ENCODE measurements around the gene GABRQ.

Gene GABRQ

GRCh38 chrX:152637649-152638442 lies at the start of gene GABRQ:
Gene GABRQ, plus strand, starts transcription at chrX:152637895. Its CDS starts 308 bp downstream, at chrX:152638203.
- no peak for DNase-seq (ENCODE audit: low read depth in 2 of 2)

DNA sequence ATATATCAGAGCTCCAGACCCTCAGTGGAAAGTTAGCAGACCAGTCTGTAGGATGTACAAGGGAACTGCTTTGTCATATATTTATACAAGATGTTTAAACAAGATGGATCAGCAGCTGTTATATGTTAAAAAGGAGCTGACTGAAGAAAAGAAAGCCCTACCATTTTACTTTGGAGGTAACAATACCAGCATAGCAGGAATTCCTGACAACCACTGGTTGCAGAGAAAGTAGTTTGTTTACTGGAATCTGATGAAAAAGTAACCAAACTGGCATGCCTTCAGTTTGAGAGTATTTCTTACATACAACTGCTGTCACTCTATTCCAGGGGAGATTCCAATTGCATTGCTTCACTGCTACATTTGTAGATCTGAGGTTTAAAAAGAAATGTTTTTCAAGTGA lies 49.5 kb upstream of the GABRQ start:
- no peak for DNase-seq (ENCODE audit: low read depth in 2 of 2)

- DNase-seq (ENCODE audit: low read depth in 2 of 2) = no peak
These were observed 36.7 kb upstream of the GABRQ start for GRCh38 chrX:152600853-152601633.

- no peak for DNase-seq (ENCODE audit: low read depth in 2 of 2)
These were observed 35.7 kb upstream of the GABRQ start for GRCh38 chrX:152601848-152602616.

DNA sequence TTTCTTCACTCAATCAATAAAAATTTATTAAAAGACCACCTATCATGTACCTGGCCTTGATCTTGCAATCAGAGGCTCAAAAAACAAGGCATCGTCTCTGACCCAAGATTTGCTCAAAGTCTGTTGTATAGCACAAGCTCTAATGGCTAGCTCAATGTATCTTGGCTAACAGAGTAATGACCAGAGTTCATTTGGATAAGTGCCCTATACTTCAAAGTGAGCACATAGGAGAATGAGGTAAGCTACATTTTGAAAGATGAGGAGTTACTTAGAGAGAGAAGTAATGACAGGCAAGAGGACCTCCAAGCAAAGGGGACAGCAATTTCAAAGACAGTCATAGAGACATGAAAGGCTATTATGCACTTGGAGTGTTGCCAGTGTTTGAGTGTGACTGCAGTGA lies 22.9 kb upstream of the GABRQ start:
- no peak for DNase-seq (ENCODE audit: low read depth in 2 of 2)

DNA sequence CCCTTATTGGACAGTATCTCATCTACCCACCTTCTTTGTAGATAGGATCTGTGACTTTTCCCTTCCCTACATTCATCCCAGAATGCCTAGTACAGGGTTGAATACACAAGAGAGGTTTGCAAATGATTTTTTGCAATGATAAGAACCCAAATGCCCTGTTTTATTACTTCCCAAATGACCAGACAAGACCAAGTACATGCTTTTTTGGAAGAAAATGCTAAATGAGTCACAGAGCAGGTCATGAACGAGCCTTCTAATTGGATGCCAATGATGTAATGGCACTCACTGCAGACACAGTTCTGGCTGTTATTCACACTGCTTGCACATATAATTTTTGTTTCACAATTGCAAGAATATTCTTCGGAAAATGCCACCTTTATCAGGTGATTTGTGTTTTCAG lies 17.8 kb upstream of the GABRQ start:
- no peak for DNase-seq (ENCODE audit: low read depth in 2 of 2)

DNA sequence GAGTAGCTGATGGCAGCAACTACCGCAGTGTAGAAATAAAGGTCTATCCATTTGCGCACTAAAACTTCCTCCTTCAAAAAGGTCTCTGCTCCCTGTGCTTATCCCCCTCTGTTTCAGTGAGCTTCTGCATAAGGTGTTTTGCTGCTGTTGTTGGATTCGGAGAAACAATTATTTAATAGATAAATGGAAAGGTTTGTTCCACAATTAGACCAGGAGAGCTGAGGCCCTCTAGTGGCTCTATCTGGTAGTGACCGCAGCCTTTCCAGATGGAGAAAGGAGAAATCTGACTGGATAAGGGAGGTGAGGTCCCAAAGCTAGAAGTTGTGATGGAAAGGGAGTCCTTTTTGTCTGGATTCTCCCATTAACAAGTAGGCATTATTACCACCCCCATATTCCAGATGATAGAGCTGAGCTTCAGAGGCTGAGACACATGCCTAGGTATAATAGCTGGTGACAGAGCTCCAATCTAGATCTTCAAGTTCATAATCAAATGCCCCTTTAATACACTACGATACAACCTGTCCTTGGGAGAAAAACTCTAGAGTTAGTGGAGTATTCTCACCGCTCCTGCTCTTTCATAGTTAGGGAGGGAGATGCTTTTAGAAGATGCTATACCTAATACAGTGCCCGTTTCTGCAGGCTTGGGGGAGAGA lies 5.1 kb upstream of the GABRQ start:
- DNase-seq (ENCODE audit: low read depth in 2 of 2) = no peak

GRCh38 chrX:152635941-152636340 lies 1.8 kb upstream of the GABRQ start:
- no peak for DNase-seq (ENCODE audit: low read depth in 2 of 2)

DNA sequence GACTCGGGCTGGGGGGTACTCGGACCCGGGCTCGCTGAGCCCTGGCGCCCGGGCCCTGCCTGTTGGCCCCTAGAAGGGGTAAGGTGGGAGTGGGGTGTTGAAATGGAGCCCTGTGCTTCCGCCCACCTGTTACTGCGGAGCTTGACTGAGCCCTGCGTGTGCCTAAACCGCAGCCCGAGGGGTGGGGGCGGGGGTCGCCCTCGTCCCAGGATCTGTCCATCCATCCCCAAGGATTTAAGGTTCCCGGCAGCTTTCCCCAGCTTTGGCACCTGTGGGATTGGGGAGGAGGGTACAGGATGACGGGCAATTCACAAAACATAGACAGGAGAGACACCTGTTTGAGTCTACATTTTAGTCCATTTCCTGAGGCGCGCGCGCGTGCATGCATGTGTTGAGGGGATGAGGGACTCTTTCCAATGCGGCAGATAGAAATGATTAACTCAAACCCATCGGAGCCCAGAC lies 779 bp downstream of the GABRQ start:
- no peak for DNase-seq (ENCODE audit: low read depth in 2 of 2)

DNA sequence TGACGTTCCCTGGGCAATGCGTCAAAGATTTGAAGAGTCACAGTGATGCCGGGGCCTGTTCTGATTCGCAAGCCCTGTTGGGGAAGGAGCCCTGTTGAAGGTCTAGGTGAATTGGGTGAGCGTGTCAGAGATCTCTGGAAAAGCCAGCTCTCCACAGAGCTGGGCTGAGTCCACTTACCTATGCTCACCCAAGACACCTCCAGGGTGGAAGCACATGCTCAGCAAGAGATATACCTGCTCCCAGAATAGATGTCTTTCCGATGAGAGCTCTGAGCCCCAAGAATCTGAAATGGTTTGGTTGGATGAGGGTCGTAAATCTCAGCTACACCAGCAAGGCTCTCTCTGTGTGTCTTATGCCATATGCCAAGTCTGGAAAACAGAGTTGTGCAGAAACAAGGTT lies 1.7 kb downstream of the GABRQ start:
- DNase-seq (ENCODE audit: low read depth in 2 of 2) = no peak

GRCh38 chrX:152640034-152640818 lies 2.5 kb downstream of the GABRQ start:
- DNase-seq (ENCODE audit: low read depth in 2 of 2) = no peak

- no peak for DNase-seq (ENCODE audit: low read depth in 2 of 2)
These were observed 3.7 kb downstream of the GABRQ start for GRCh38 chrX:152641256-152641875.

DNA sequence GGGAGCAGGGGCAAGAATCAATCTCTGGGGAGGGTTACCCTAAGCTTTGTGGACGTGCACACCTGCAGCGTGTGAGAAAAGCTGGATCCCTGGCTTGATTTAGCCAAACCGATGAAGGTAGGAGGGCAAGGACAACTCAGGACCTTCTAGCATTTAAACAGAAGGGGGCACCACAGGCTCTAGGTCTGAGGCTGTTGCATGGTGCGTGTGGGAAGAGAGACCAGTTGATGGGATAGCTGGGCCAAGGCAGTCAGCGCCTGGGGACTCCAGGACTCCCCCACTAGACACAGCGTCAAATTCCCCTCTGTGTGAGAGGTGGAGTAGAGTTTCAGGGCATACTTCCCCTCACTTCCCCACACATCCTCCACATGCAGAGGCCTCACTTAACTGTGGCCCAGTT lies 4.3 kb downstream of the GABRQ start:
- no peak for DNase-seq (ENCODE audit: low read depth in 2 of 2)

GRCh38 chrX:152642931-152643564 lies 5.4 kb downstream of the GABRQ start:
- DNase-seq (ENCODE audit: low read depth in 2 of 2) = no peak

- no peak for DNase-seq (ENCODE audit: low read depth in 2 of 2)
These were observed 9.3 kb downstream of the GABRQ start for GRCh38 chrX:152646961-152647360.

DNA sequence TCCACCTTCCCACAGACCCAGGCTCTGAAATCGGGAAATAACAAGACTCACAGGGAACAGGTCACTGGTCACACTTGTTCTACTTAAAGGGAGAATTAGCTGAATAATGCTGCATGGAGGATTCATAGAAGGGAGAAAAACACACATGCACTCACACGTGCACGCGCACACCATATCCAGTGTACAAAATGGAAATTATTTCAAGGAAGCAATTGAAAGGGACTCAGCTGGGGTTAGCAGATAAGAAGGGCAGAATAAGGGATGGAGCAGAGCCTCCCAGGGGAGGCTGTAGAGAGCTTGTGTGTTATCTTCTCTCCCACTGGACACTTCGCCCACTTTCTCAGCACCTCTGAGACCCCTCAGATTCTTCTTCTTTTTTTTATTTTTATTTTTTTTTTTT lies 10.3 kb downstream of the GABRQ start:
- no peak for DNase-seq (ENCODE audit: low read depth in 2 of 2)

- DNase-seq (ENCODE audit: low read depth in 2 of 2) = no peak
These were observed 14.4 kb downstream of the GABRQ start for GRCh38 chrX:152652060-152652459.

DNA sequence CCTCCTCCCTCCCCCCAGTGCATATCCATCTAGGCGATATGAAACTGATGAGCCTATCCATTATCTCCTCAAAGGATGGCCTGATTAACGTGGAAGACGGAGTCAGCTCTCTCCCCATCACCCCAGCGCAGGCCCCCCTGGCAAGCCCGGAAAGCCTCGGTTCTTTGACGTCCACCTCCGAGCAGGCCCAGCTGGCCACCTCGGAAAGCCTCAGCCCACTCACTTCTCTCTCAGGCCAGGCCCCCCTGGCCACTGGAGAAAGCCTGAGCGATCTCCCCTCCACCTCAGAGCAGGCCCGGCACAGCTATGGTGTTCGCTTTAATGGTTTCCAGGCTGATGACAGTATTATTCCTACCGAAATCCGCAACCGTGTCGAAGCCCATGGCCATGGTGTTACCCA lies 14.8 kb downstream of the GABRQ start:
- DNase-seq (ENCODE audit: low read depth in 2 of 2) = no peak

DNA sequence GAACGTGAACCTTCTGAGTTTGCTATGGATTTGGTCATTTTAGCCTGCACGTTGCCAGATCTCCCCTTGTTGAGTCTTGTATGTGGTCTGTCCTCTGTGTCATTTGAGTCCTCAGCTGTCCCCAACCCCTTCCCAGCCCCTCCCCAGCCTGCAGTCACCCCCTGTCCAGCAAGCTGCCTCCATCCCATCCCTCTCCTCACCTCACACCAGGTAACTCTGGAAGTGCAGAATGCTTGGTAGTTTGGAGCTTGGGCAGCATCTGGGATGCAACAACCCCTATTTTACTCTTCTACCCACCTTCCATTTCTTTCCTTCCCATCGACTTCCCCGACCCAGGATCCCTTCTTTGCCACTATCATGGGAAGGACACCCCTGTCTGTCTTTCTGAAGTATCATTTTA lies 18.4 kb downstream of the GABRQ start:
- no peak for DNase-seq (ENCODE audit: low read depth in 2 of 2)

GRCh38 chrX:152656890-152657289 lies 19.2 kb downstream of the GABRQ start:
- DNase-seq (ENCODE audit: low read depth in 2 of 2) = no peak
